ENCODE data around the gene FLNB. TPM values are rescaled to one million over a fixed set of nuclear protein-coding genes. Genes with fewer than 3 reads are reported as not detected.

The FLNB gene
- total and polyA plus RNA-seq, 2 of the 4 experiments (the other 2 are of a cell fraction): 78.0 to 136 TPM

DNA sequence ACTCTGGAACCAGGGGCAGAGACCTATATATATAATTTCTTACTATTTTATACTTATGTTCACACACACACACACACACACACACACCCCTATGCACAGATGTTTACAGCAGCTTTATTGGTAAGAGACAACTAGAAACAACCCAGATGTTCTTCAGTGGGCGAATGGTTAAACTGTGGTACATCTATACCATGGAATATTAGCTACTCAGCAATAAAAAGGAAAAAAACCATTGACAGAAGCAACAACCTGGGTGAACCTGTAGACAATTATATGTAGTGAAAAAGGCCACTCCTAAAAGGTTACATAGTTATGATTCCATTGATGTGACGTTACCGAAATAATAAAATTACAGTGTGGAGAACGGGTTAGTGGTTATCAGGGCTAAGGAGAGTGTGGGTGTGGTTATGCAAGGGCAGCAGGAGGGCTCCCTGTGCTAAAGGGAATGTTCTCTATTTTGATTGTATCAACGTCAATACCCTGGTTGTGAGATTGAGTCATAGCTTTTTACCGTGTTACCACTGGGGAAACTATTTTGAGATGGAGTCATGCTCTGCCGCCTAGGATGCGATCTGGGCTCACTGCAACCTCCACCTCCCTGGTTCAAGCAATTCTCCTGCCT lies 85.5 kb downstream of the FLNB start:
- no peak overlapping the region for H3K9ac ChIP-seq (ENCODE audit: low read depth, low read length)
- H2BK5ac ChIP-seq (ENCODE audit: low read depth, low read length, poor library complexity, severe bottlenecking): no peak overlapping the region
- H2BK15ac ChIP-seq (ENCODE audit: low read depth, low read length): no peak overlapping the region
- dilution Hi-C loops (cut with HindIII; ENCODE audit: low sequenced_read_pairs, unreplicated experiment) (no loop called here), in situ Hi-C loops (cut with MboI; ENCODE audit: low sequenced_read_pairs) (loop anchor here (10.0 kb wide), 1 partner anchor 229 kb away; no protein-coding TSS in a partner anchor), intact Hi-C loops (cut with micrococcal nuclease) (no loop called here)
- peaks cover 18% of the 10 kb centered on the region for H4K20me1 ChIP-seq (ENCODE audit: insufficient read depth, low read length)
- H3K4me2 ChIP-seq (ENCODE audit: low read depth, low read length): no peak overlapping the region
- H2AFZ ChIP-seq (replicated peaks; ENCODE audit: low read length, poor library complexity): no peak overlapping the region
- H2AK9ac ChIP-seq (replicated peaks; ENCODE audit: low read depth, low read length, poor library complexity): no peak overlapping the region
- no peak overlapping the region for H3K27ac ChIP-seq (ENCODE audit: insufficient read depth, low read length)
- no peaks in the 10 kb centered on the region; the same call in 1 of the 2 replicates for H3K4me1 ChIP-seq (ENCODE audit: control insufficient read depth, insufficient read depth, low read length)
- H3K9me1 ChIP-seq (ENCODE audit: insufficient read depth, low read length): peaks cover 24% of the 10 kb centered on the region
- no peak overlapping the region for H3K18ac ChIP-seq (ENCODE audit: low read depth, low read length)
- no peak overlapping the region for H4K91ac ChIP-seq (ENCODE audit: insufficient read depth, low read depth, low read length)
- no peak overlapping the region for H3K56ac ChIP-seq (ENCODE audit: extremely low read depth, insufficient read depth, low read length)
- BruUV-seq (replicated peaks): no TSS peak
- CTCF ChIA-PET: interaction anchor here (0.9 kb wide), 1 partner anchor 34 kb away, joined by 4 read pairs; no protein-coding TSS in a partner anchor
- DNase-seq (peak; percentile 77), ATAC-seq (ENCODE audit: low read depth) (no peak)
- H3K9me3 ChIP-seq (ENCODE audit: control insufficient read depth, insufficient read depth, low read length): no peaks in the 10 kb centered on the region
- no peak overlapping the region for H3K4ac ChIP-seq (ENCODE audit: low read depth, low read length)
- no peak overlapping the region for H2AK5ac ChIP-seq (ENCODE audit: low read depth, low read length)
- POLR2A ChIA-PET (ENCODE audit: unreplicated experiment): no interaction called here
- H2BK120ac ChIP-seq (ENCODE audit: low read depth, low read length): no peak overlapping the region
- no peaks in the 10 kb centered on the region for H3K27me3 ChIP-seq (ENCODE audit: control insufficient read depth, insufficient read depth, low read length)
- no peak overlapping the region for H4K8ac ChIP-seq (ENCODE audit: low read depth in 2 of 2, low read length in 2 of 2)
- no peak overlapping the region for H3K14ac ChIP-seq (replicated peaks; ENCODE audit: low read depth, low read length)
- no peak overlapping the region for H4K5ac ChIP-seq (ENCODE audit: low read depth, low read length)
- no peak overlapping the region for H2BK20ac ChIP-seq (ENCODE audit: low read depth, low read length)
- H3K4me3 ChIP-seq (ENCODE audit: insufficient read depth, low read depth, low read length): no peak overlapping the region
- H3K23ac ChIP-seq (ENCODE audit: low read depth, low read length): no peak overlapping the region
- TF ChIP-seq RFX5 (IDR thresholded peaks at IDR 0.05; ENCODE audit: low read depth, low read length) (no peak), SMC3 (IDR thresholded peaks at IDR 0.05; ENCODE audit: low read depth, low read length) (peak; percentile 19; the same call in 1 of the 2 replicates), FOS (IDR thresholded peaks at IDR 0.05; ENCODE audit: low read depth, low read length) (no peak), CEBPB (IDR thresholded peaks at IDR 0.05; ENCODE audit: low read depth, low read length) (peak; percentile 66)
- TF ChIP-seq, protein P1, sequence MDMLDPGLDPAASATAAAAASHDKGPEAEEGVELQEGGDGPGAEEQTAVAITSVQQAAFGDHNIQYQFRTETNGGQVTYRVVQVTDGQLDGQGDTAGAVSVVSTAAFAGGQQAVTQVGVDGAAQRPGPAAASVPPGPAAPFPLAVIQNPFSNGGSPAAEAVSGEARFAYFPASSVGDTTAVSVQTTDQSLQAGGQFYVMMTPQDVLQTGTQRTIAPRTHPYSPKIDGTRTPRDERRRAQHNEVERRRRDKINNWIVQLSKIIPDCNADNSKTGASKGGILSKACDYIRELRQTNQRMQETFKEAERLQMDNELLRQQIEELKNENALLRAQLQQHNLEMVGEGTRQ (IDR thresholded peaks at IDR 0.05; ENCODE audit: low read depth, low read length): no peak
- H3K79me1 ChIP-seq (ENCODE audit: low read depth in 1 of 2, low read length in 2 of 2): peaks cover 49 to 90% of the 10 kb centered on the region in 2 experiments
- peaks cover 31% of the 10 kb centered on the region for H3K36me3 ChIP-seq (ENCODE audit: control insufficient read depth, insufficient read depth, low read length)
- WGBS, 2 experiments (ENCODE audit: extremely low coverage in 2 of 2, insufficient read length in 1 of 2): 93% methylated on average over 3 of the region's 8 CpGs; no CpG with 5 or more reads in 1 of the 2 experiments
